ENCODE data around the gene FBXW2.

Gene FBXW2

DNA sequence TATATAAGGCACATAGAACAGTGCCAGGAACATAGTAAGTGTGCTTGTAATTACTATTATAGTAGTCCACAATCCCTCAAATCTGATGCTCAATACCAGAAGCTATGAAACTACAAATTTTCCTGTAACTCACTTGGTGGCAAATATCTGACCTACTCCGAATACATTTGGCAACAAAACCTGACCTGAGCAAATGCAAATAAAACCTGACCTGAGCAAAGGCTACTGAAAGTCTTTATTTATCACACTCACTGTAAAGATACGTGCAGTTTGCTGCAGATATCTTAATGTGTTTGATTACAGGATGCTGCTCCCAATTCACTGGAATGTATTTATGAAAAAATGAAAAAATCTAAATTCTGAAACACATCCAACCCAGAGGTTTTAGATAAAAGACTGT, 86.0 kb downstream of the FBXW2 start:
- intact Hi-C loops (cut with DNase I), result no loop called here
- no peak for DNase-seq
